Fibroblast of the aortic adventitia (primary cell): Measurements from ENCODE around the gene JAZF1. TPM values are rescaled to one million over a fixed set of nuclear protein-coding genes. Genes with fewer than 3 reads are reported as not detected.

Experiments
- DNase-seq: peaks from one replicate; pipeline ENCODE4 v3.0.0-alpha.2; 2010; ENCODE audit warnings: low read depth
- H3K4me3 ChIP-seq: 2 replicates; pipeline ENCODE4 v1.5.1; 2011; ENCODE audit warnings: low read depth, mild to moderate bottlenecking, control low read depth, low read length, moderate library complexity
- CTCF ChIP-seq: IDR thresholded peaks from 2 replicates; pipeline ENCODE4 v1.5.1; 2011; ENCODE audit warnings: mild to moderate bottlenecking, low read length, control low read depth, inconsistent platforms; ENCODE audit not compliant: insufficient read depth
- total RNA-seq: library from RNA; depleted of rRNA; stranded (reverse); fragments of >200 nt; gene quantifications from 2 replicates; pipeline ENCODE4 v1.2.3, GENCODE V29; 2012; ENCODE audit warnings: low replicate concordance

JAZF1 gene
- total RNA-seq, 1 donor, result 8.3 TPM

GRCh38 chr7:28170701-28171100 lies 9.9 kb downstream of the JAZF1 start:
- TF ChIP-seq CTCF, result no peak
- H3K4me3 ChIP-seq, result no peak overlapping the region
- no peak for DNase-seq

GRCh38 chr7:28169230-28169629 lies 11.4 kb downstream of the JAZF1 start:
- DNase-seq, result no peak
- TF ChIP-seq CTCF, result no peak
- H3K4me3 ChIP-seq, result no peak overlapping the region

- no peak for TF ChIP-seq CTCF
- H3K4me3 ChIP-seq, result no peak overlapping the region
- no peak for DNase-seq
Measured at GRCh38 chr7:28168393-28169158, 12.0 kb downstream of the JAZF1 start.

- DNase-seq, result no peak
- TF ChIP-seq CTCF, result no peak
- H3K4me3 ChIP-seq, result no peak overlapping the region
Measured at GRCh38 chr7:28166982-28167715, 13.4 kb downstream of the JAZF1 start.

GRCh38 chr7:28165961-28166955 lies 14.3 kb downstream of the JAZF1 start:
- no peak overlapping the region for H3K4me3 ChIP-seq
- no peak for TF ChIP-seq CTCF
- peak; percentile 81 for DNase-seq

- no peak overlapping the region for H3K4me3 ChIP-seq
- TF ChIP-seq CTCF, result no peak
- DNase-seq, result no peak
Measured at GRCh38 chr7:28165261-28165660, 15.3 kb downstream of the JAZF1 start.
